ENCODE results near the gene ZNF213.

ZNF213 gene

GRCh38 chr16:3101018-3101840, 33.6 kb upstream of the ZNF213 start:
- peak; percentile 41 to 58 for DNase-seq

- peak; percentile 16 to 51 for DNase-seq
Measured at GRCh38 chr16:3101841-3102470, 32.9 kb upstream of the ZNF213 start.

- peak; percentile 93 to 94 for DNase-seq
Measured at GRCh38 chr16:3106205-3106928, 28.5 kb upstream of the ZNF213 start.

- DNase-seq = peak; percentile 31 to 50
Measured at GRCh38 chr16:3112058-3112880, 22.6 kb upstream of the ZNF213 start, which contains the start of gene ZNF205. ZNF205 (plus strand) TSS chr16:3112586; CDS start chr16:3113431, 845 bp downstream.

- DNase-seq = no peak
Measured at GRCh38 chr16:3112881-3113574, 21.8 kb upstream of the ZNF213 start.

GRCh38 chr16:3113765-3114479, 20.9 kb upstream of the ZNF213 start:
- DNase-seq = no peak

- DNase-seq = no peak
Measured at GRCh38 chr16:3115003-3115402, 19.8 kb upstream of the ZNF213 start.

GRCh38 chr16:3115561-3115960, 19.3 kb upstream of the ZNF213 start:
- DNase-seq = no peak

GRCh38 chr16:3118204-3118790, 16.5 kb upstream of the ZNF213 start:
- DNase-seq = no peak

- DNase-seq = no peak
Measured at GRCh38 chr16:3118846-3119245, 16.0 kb upstream of the ZNF213 start.

GRCh38 chr16:3119286-3119685, 15.5 kb upstream of the ZNF213 start:
- no peak for DNase-seq

- no peak for DNase-seq
Measured at GRCh38 chr16:3119701-3120408, 15.0 kb upstream of the ZNF213 start.

- no peak for DNase-seq
Measured at GRCh38 chr16:3120435-3120834, 14.4 kb upstream of the ZNF213 start.

- DNase-seq = no peak
Measured at GRCh38 chr16:3121851-3122467, 12.9 kb upstream of the ZNF213 start.

- no peak for DNase-seq
Measured at GRCh38 chr16:3122926-3123570, 11.8 kb upstream of the ZNF213 start.

- DNase-seq = peak; percentile 95
Measured at GRCh38 chr16:3123986-3124886, 10.6 kb upstream of the ZNF213 start.

GRCh38 chr16:3127745-3128144, 7.1 kb upstream of the ZNF213 start:
- DNase-seq = no peak
